NOMO-1 treated with DMSO at 0.1 percent for 48 hours (cell line): ENCODE data around the gene AFDN.
"Not testable (repeated sequence)": the region's sequence is repeated elsewhere in the genome, so short reads cannot be mapped to it uniquely, and the experiment has no call there.

ENCODE experiments used
- DNase-seq: peaks from one replicate; lab custom pipeline; 2025; ENCODE audit not compliant: unreplicated experiment; lab: John Stamatoyannopoulos, UW

AFDN gene

DNA sequence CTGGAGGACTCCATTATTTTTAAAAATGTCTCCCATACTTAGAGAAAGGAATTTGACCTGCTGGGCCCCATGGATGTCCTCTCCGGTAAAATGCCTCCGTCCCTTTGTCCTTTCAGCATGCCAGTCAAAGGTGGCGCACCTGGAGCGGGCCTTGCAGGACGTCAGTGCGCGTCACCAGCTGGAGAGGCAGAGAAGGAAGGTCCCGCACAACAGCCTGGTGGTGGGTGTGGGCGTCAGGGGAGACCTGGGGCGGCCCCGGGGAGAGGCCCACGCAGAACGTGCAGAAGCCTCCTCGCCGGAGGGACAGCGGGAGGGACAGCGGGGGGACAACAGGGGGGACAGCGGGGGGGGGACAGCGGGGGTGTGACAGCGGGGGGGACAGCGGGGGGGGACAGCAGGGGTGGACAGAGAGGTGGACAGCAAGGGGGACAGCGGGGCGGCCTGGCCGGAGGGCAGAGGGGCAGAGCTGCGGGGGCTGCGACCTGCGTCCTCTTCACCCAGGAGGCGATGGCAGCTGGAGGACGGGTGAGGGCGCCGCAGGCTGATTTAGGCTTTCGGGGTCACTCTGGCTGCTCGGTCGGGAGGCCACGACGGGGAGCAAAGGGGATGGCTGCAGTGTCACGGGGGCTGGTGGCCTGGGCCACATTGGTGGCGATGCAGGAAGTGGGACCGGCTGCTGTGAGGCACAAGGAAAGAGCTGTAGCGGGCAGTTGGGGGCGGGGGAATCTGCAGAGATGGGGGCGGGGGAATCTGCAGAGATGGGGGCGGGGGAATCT lies 169.9 kb downstream of the AFDN start:
- peak; percentile 13 for DNase-seq

DNA sequence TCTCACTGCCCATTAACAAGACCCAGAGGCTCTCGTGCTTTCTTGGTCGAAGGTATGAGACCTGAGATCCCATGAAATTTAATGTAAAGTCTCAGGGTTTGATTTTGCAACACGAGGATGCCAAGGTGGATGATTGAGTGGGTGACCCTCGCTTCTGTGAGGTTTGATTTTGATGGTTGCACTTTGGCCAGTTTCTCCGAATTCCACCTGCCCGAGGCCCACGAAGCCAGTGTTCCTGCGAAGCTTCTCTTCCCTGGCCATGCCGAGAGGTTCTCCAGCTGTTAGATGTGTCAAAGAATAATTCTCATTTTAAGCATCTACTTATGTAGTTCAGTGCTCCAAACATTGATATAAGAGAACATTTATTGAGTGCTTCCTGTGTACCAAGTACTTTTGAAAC lies 170.9 kb downstream of the AFDN start, which contains the start of gene KIF25:
KIF25 (plus strand) TSS at position 30 of the 400 bp plus-strand sequence. CDS start 31,915 bp downstream, outside the sequence.
- DNase-seq, result no peak

DNA sequence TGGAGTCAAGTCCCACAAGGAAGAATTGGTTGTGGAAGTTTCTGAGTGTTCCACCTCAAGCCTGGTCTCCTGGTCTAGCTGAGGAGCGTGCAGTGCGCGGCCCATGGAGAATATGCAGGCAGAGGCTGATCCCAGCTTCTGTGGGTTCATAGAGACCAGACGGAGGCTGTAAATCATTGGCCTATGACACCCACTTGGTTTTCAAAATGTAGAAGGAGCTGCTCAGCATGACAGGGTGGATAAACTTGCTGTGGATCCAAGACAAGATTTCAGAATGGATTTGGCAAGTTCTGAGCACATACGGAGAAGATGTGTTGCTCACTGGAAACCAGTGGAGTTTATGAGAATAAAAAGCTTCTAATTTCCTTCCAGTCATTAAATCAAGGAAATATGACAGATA lies 171.5 kb downstream of the AFDN start:
- no peak for DNase-seq

DNA sequence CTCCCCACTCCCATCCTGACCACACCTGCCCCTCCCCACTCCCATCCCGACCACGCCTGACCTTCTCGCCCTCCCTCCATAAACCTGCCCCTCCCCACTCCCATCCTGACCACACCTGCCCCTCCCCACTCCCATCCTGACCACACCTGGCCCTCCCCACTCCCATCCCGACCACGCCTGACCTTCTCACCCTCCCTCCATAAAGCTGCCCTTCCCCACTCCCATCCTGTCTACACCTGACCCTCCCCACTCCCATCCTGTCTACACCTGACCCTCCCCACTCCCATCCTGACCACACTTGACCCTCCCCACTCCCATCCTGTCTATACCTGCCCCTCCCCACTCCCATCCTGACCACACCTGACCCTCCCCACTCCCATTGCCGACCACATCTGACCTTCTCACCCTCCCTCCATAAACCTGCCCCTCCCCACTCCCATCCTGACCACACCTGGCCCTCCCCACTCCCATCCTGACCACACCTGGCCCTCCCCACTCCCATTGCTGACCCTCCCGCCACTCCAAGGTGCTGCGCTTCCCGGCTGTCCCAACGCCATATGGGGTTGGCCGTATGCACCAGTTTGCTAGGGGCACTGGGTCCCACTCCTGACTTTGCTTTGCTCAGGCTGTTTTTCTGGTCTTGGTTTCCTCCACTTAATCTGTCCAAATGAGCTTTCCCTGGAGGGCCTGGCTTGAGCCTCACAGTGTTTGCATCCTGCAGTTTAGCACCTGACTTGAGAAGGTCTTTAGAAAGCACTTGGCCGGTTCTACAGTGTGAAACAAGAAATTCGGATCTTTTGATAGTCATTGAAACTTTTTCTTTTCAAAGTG lies 173.7 kb downstream of the AFDN start:
- no peak for DNase-seq

DNA sequence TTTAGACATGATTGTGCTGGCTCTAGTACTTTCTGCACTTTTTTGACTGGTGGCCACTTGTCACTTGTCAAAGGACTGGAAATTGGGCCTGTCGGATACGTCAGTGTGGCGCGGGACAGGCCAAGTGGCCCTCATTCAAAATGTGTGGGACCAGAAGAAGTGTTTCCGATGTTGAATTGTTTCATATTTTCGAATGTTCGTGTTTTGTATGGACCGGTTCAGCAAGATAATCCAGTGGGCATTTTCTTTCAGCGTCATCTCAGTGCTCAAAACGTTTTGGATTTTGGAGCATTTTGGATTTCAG lies 174.3 kb downstream of the AFDN start:
- DNase-seq, result no peak

DNA sequence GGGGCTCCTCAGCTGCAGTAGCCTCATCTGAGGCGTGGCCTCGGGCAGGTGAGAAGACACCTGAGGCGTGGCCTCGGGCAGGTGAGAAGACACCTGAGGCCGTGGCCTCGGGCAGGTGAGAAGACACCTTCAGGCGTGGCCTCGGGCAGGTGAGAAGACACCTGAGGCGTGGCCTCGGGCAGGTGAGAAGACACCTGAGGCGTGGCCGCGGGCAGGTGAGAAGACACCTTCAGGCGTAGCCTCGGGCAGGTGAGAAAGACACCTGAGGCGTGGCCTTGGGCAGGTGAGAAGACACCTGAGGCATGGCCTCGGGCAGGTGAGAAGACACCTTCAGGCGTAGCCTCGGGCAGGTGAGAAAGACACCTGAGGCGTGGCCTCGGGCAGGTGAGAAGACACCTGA lies 174.8 kb downstream of the AFDN start:
- not testable (repeated sequence) for DNase-seq

DNA sequence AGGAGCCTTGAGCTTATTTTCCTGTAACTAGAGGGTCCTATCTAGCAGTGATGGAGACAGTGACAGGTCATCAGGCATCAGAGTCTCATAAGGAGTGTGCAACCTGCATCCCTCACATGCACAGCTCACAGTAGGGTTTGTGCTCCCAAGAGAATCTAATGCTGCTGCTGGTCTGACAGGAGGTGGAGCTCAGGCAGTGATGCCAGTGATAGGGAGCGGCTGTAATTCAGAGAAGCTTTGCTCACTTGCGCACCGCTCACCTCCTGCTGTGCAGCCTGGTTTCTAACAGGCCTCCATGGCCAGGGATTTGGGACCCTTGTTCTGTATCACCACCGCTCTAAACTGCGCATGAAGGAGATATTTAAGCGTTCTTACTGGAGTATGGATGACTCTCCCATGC lies 176.1 kb downstream of the AFDN start:
- DNase-seq, result no peak

DNA sequence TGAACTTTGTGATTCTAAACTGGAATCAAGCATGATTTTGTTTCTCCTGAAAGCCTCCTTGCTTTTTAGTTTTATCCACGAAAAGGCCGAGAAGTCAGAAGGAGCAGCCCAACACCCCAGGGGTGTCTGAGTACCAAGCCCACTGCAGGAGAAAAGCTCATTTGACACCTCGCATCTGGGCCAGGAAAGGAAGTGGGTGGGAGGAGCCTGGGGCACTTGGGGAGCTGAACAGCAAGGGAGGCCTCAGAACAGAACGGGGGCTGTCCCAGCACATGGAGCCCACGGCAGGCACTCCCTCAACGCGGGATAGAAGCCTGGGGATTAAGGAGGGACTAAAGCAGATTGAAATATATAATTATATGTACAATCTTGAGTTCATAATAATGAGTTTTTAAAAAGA lies 177.3 kb downstream of the AFDN start:
- no peak for DNase-seq

DNA sequence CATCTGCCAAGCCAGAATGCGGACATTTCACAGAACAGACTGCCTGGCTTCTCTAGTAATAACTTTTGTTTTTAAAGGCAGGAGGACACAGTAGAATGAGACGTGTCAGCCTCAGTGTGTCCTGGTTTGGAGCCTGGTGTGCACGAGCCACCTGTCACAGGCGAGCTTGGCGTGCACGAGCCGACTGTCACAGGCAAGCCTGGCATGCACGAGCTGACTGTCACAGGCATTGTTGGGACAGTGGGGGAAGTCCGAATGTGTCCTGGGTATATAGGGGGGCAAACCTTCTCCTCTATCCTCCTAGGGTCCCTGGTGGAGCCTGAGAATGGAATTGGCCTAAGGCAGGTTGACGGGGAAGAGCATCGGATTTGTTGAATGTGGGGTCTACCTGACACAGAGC lies 178.2 kb downstream of the AFDN start:
- no peak for DNase-seq

DNA sequence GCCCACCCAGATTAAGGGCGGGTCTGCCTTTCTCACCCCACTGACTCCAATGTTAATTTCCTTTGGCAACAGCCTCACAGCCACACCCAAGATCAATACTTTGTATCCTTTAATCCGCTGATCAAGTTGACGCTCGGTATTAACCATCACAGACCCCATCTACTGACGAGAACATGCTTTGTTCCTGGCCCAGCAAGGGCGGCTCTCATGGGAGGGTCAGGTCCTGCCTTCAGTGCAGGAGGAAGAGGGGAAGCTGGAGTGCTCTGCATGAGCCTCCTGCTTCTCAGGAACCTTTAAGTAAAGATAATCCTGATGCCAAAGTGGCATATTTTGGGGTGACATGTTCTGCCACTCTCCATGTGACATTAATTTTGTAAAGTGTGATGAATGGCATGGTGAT lies 179.1 kb downstream of the AFDN start:
- no peak for DNase-seq

DNA sequence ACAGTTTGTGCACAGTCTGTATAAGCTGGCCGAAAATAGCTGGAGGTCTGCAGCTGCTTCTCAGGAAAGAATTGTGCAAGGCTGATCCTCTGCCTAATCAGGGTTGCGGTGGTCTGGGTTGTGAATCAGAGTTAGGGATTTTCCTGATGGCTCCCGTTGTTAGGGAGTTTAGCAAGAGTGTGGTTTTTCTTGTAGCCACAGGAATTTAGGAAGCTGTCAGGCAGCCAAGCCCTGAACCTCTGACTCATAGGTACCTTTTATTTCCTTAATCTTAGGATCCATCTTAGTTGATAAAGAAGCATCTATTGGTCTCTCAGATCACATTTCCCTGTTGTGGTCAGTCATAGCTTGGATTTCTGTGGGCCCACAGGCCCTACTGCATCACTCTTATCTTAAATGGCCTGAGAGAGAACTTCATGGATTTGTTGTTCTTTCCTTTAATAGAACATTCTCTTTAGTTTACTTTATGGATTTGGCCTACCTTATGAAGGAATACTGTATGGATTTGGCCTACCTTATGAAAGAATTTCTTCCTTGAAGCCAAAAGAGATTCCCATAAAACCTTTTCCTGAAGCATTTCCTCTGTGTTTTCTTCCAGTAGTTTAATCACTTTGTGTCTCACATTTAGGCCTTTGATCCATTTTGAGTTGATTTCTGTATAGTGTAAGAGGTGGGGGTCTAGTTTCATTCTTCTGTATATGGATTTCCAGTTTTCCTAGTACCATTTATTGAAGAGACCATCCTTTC lies 181.1 kb downstream of the AFDN start:
- peak; percentile 44 for DNase-seq

DNA sequence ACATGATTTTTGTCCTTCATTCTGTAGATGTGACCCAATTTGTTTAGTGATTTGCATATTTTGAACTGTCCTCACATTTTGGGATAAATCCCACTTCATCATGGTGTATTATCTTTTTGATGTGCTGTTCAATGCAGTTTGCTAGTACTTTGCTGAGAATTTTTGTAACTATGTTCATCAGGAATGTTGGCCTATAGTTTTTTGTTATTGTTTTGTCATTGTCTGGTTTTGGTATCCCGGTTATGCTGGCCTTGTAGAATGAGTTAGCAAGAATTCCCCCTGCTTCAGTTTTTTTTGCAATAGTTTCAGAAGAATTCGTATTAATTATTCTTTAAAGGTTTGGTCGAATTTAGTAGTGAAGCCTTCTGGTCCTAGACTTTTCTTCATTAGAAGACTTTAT lies 182.6 kb downstream of the AFDN start:
- no peak for DNase-seq

DNA sequence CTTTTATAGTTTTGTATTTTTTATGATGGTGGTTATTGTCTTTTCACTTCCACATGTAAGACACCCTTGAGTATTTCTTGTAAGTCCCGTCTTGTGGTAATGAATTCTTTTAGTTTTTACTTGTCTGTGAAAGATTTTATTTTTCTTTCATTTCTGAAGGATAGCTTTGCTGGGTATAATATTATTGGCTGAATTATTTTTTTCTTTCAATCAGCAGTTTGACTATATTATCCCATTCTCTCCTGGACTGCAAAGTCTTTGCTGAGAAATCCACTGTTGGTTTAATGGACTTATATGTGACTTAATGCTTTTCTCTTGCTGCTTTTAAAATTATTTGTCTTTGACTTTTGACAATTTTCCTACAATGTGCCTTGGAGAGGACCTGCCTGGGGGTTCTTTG lies 184.6 kb downstream of the AFDN start:
- DNase-seq, result no peak

DNA sequence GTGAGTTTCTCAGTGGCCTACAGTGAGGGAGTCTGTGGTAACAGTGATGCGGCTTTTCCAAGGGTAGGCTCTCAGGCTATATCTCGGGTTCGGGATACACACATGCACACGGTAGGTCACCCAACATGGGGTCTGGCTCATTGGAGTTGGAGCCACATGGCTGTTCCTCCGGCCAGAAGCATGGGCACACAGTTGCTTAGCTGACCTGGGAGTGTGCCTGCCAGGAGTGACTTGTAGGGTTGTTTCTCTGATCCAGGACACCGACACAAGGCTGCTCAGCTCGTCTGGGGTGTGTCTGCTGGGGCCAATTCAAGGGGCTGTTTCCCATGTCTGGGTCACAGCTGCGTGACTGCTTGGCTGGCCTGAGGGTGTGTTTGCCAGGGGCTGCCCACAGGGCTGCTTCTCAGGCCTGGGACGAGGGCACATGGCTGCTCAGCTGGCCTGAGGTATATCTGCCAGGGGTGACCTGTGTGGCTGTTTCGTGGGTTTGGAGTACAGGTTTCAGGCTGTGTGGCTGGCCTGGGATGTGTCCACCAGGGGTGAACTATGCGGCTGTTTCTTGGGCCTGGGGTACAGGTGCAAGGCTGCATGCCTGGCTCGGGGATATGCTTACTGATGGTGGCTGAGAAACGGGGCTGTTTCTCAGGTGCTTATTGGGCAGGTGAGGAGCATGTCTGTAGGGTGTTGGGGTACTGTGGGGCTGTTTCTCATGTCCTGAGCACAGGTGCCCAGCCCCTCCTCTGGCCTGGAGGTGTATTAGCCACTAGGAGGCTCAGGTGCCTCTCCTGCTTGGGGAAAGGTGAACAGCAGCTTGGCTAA lies 185.9 kb downstream of the AFDN start:
- DNase-seq, result no peak

DNA sequence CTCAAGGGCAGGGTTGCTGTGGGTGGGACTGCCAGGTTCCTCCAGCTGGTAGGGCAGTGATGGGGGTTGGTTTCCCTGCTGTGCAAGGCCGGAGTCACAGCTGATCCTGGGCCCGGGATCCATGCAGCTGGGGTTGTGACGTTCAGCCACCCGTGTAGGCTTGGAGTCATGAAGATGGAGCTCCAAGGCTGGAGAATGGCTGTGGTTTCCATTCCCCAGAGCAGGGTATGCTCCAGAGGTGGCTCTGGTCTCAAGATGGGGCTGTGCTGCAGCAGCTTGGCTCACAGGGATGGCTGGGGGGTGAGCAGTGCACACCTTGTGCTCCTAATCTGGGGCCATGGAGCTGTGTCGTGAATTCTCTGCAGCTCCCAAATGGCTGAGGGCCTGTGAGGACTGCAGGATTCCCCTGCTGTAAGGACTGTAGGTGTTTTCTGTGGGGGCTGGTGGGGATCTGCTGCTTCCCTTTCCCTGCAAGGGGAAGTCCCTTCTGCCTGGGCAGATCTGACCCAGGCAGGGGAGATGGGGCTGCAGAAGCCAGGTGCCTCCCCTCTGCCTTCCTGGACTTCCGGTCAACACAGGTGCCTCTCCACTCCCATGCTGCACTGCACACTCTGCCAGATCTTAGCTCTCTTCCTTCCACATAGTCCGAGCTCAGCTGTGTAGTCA lies 186.7 kb downstream of the AFDN start:
- DNase-seq, result no peak

DNA sequence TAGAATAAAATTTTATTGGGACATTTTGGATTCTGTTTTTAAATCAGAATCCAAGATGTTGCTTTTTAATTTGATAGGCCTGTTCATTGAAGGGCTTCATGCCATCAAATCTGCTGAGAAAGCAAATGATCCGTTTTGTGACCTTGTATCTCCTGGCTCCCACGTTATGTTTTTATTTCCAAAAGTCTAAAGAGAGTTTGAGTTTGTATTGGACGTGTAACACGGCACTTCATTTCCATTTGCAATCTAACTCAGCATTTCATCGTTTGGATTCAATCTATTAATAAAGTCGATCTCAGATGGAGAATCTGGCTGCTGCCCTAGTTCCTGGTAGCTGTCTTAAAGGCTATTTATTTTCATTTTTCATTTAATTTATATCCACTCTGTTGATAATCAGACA lies 187.7 kb downstream of the AFDN start:
- no peak for DNase-seq

DNA sequence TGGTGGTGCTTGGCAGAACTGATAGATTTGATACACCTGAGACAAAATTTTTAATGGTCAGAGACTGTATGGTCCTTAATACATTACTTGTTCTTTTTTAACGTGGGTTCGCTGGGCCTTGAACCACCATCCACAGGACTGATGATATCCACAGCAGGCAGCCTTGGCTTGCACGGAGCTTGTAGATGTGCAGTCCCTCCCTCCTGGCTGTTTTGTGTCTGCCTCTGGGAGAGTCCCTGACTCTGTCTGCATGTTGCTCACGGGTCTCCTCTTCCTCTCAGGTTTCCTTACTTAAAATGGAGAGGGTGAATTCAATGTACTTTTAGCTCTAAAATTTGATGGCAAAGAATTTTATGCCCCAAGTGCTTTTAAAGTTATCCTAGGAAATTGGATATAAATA lies 188.3 kb downstream of the AFDN start:
- no peak for DNase-seq

DNA sequence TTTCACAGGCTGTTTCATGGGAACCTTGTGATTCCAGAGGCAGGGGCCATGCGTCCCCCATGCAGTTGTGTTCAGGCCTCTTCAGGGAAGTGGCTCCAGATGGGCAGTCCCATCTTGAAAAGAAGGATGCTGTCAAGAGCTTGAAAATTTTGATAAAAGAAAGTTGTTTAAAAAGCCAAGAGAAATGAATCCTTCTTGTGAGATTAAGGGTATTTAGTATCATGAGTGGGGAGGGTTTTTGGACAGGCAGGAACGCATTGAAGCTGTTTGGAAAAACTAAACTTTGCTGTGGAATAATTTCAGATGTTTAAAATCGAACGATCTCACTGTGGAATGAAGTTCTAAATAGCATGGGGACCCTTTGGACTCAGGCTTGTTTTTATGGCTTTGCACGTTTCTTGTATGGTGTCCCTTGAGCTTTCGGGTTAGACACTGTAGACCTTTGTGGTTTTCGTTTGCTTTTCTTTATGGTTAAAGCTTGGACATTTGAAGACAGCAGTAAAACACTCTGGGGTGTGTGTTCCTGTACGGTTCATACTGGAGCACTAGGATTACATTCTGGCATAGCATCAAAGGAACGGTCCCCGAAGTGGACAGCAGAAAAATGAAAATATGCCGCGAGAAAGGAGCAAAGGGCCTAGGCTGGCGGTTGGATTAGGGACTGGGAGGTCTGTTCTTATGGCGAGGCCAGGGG lies 188.9 kb downstream of the AFDN start:
- DNase-seq, result no peak

DNA sequence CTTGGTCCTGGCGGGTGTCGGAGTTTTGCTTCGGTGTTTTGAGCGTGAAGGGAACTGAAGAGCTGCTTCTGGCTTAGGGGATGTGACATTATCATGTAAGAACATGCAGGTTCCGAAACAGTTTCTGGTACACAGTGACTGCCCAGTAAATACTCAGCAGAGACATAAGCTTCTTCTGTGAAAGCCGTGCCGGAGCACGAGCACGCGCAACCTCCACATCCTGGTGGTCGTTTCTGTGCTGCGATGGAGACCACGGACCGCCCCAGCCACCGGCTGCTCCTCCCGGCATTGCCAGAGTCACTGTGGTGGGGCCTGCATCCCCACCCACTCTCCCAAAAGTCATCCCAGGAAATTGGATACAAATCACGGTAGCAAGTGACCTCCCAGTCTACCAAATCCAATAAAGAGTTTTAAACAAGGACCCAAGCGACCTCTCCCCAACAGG lies 189.5 kb downstream of the AFDN start:
- no peak for DNase-seq
